CD4-positive, CD25-positive, alpha-beta regulatory T cell (primary cell): ENCODE results near the gene TFF2. TPM values are rescaled to one million over a fixed set of nuclear protein-coding genes. Genes with fewer than 3 reads are reported as not detected.

ENCODE experiments used
- ATAC-seq, 2 donors: fragments of 150-1000 bp; cut with Tn5 transposase; one replicate each; pipeline ENCODE4 v1.10.0; 2021; ENCODE audit warnings: low read depth in 2 of 2, moderate number of reproducible peaks in 2 of 2, moderate library complexity in 1 of 2
- DNase-seq, 3 donors: peaks; one replicate each; pipeline versions ENCODE4 v3.0.0 to v3.0.0-alpha.2; 2012 to 2022; ENCODE audit warnings: mixed read lengths in 1 of 3
- H3K27ac ChIP-seq: one replicate; pipeline ENCODE4 v1.7.0; 2013; ENCODE audit warnings: mild to moderate bottlenecking, low read length; ENCODE audit not compliant: insufficient read depth, poor library complexity, severe bottlenecking
- H3K27me3 ChIP-seq: one replicate; pipeline ENCODE4 v1.7.0; 2013; ENCODE audit warnings: low read length; ENCODE audit not compliant: control insufficient read depth, insufficient read depth
- H3K36me3 ChIP-seq: one replicate; pipeline ENCODE4 v1.7.0; 2013; ENCODE audit warnings: mild to moderate bottlenecking, low read length, moderate library complexity; ENCODE audit not compliant: control insufficient read depth, insufficient read depth
- H3K4me1 ChIP-seq: 2 replicates; pipeline ENCODE4 v1.7.0; 2013; ENCODE audit warnings: mild to moderate bottlenecking, low read length; ENCODE audit not compliant: insufficient read depth, control insufficient read depth, poor library complexity, severe bottlenecking
- H3K4me3 ChIP-seq: one replicate; pipeline ENCODE4 v1.7.0; 2013; ENCODE audit warnings: low read depth, mild to moderate bottlenecking, low read length, moderate library complexity
- H3K9me3 ChIP-seq, 2 experiments: 1 replicate in 1 of 2; 2 replicates in 1 of 2; pipeline ENCODE4 v1.7.0; 2013; ENCODE audit warnings: low read length in 2 of 2, mild to moderate bottlenecking in 1 of 2, moderate library complexity in 1 of 2; ENCODE audit not compliant: control insufficient read depth in 2 of 2
- H3K27ac Mint-ChIP-seq, 3 donors: one replicate each; pipeline ENCODE4 v1.8.0; 2020 to 2022; ENCODE audit warnings: mild to moderate bottlenecking in 3 of 3, mixed read lengths in 3 of 3, moderate library complexity in 2 of 3
- H3K27me3 Mint-ChIP-seq: one replicate; pipeline ENCODE4 v1.8.0; 2022; ENCODE audit warnings: mild to moderate bottlenecking, mixed read lengths
- H3K36me3 Mint-ChIP-seq: one replicate; pipeline ENCODE4 v1.8.0; 2020; ENCODE audit warnings: mixed read lengths
- H3K4me1 Mint-ChIP-seq, 4 donors: one replicate each; pipeline ENCODE4 v1.8.0; 2020 to 2022; ENCODE audit warnings: mixed read lengths in 4 of 4, mild to moderate bottlenecking in 1 of 4
- H3K4me3 Mint-ChIP-seq, 4 donors: one replicate each; pipeline ENCODE4 v1.8.0; 2020 to 2022; ENCODE audit warnings: mild to moderate bottlenecking in 4 of 4, mixed read lengths in 4 of 4, moderate library complexity in 3 of 4
- H3K9me3 Mint-ChIP-seq, 7 donors: one replicate each; pipeline ENCODE4 v1.8.0; 2020 to 2022; ENCODE audit warnings: mixed read lengths in 7 of 7, mild to moderate bottlenecking in 3 of 7, moderate library complexity in 2 of 7
- polyA plus RNA-seq, 4 donors: library from polyadenylated mRNA; unstranded; fragments of 300-500 nt; fragmentation: Illumina TruSeq; gene quantifications; one replicate each; pipeline ENCODE4 v1.2.3, GENCODE V29; 2021
- total RNA-seq: library from RNA; stranded (reverse); gene quantifications from one replicate; pipeline ENCODE4 v1.2.3, GENCODE V29; 2022

The TFF2 gene
- total and polyA plus RNA-seq, 5 donors from 2014 or later, result not detected

GRCh38 chr21:42308161-42308913, 42.5 kb downstream of the TFF2 start:
- Histone ChIP-seq H3K36me3 (no peaks in the 10 kb centered on the region), H3K4me1 (peaks cover 8% of the 10 kb centered on the region), H3K27ac (no peak overlapping the region), H3K4me3 (no peak overlapping the region), H3K9me3 (no peaks in the 10 kb centered on the region), H3K27me3 (no peaks in the 10 kb centered on the region)
- ATAC-seq, result no peak
- Mint-ChIP-seq H3K27me3 (peaks cover 10% of the 10 kb centered on the region), H3K4me3 (no peak overlapping the region), H3K4me1 (peaks cover 0 to 6% (median 2%) of the 10 kb centered on the region in 4 donors), H3K9me3 (no peaks in the 10 kb centered on the region), H3K36me3 (no peaks in the 10 kb centered on the region), H3K27ac (no peak overlapping the region)
- DNase-seq, result no peak

GRCh38 chr21:42307106-42307505, 43.7 kb downstream of the TFF2 start:
- H3K4me3 Mint-ChIP-seq, result no peak overlapping the region
- H3K4me1 ChIP-seq, result peaks cover 8% of the 10 kb centered on the region
- H3K4me3 ChIP-seq, result no peak overlapping the region
- no peaks in the 10 kb centered on the region for H3K36me3 Mint-ChIP-seq
- no peaks in the 10 kb centered on the region for H3K36me3 ChIP-seq
- no peaks in the 10 kb centered on the region for H3K27me3 ChIP-seq
- ATAC-seq (no peak), DNase-seq (no peak)
- H3K27me3 Mint-ChIP-seq, result peaks cover 10% of the 10 kb centered on the region
- H3K27ac Mint-ChIP-seq, result no peak overlapping the region
- no peak overlapping the region for H3K27ac ChIP-seq
- no peaks in the 10 kb centered on the region for H3K9me3 Mint-ChIP-seq
- H3K9me3 ChIP-seq, result no peaks in the 10 kb centered on the region
- peaks cover 0 to 6% (median 2%) of the 10 kb centered on the region in 4 donors for H3K4me1 Mint-ChIP-seq

GRCh38 chr21:42306366-42307035, 44.3 kb downstream of the TFF2 start:
- peak overlapping the region in 1 of 3 donors; percentile 32 for H3K27ac Mint-ChIP-seq
- H3K9me3 ChIP-seq, result no peaks in the 10 kb centered on the region
- H3K4me3 ChIP-seq, result no peak overlapping the region
- H3K27me3 Mint-ChIP-seq, result peaks cover 10% of the 10 kb centered on the region
- no peak for ATAC-seq
- no peak for DNase-seq
- H3K4me3 Mint-ChIP-seq, result peak overlapping the region in 1 of 4 donors; percentile 32
- no peaks in the 10 kb centered on the region for H3K36me3 ChIP-seq
- no peaks in the 10 kb centered on the region for H3K9me3 Mint-ChIP-seq
- peaks cover 8% of the 10 kb centered on the region for H3K4me1 ChIP-seq
- no peak overlapping the region for H3K27ac ChIP-seq
- no peaks in the 10 kb centered on the region for H3K27me3 ChIP-seq
- H3K36me3 Mint-ChIP-seq, result no peaks in the 10 kb centered on the region
- peaks cover 0 to 6% (median 2%) of the 10 kb centered on the region in 4 donors for H3K4me1 Mint-ChIP-seq

GRCh38 chr21:42305707-42306147, 45.1 kb downstream of the TFF2 start:
- no peaks in the 10 kb centered on the region for H3K36me3 Mint-ChIP-seq
- peaks cover 0 to 6% (median 2%) of the 10 kb centered on the region in 4 donors for H3K4me1 Mint-ChIP-seq
- DNase-seq (no peak), ATAC-seq (no peak)
- no peak overlapping the region for H3K27ac ChIP-seq
- no peak overlapping the region for H3K4me3 Mint-ChIP-seq
- H3K4me3 ChIP-seq, result no peak overlapping the region
- peaks cover 10% of the 10 kb centered on the region for H3K27me3 Mint-ChIP-seq
- H3K9me3 Mint-ChIP-seq, result no peaks in the 10 kb centered on the region
- peak overlapping the region in 1 of 3 donors; percentile 25 for H3K27ac Mint-ChIP-seq
- H3K27me3 ChIP-seq, result no peaks in the 10 kb centered on the region
- no peaks in the 10 kb centered on the region for H3K36me3 ChIP-seq
- peaks cover 8% of the 10 kb centered on the region for H3K4me1 ChIP-seq
- H3K9me3 ChIP-seq, result no peaks in the 10 kb centered on the region

GRCh38 chr21:42304556-42305454, 46.0 kb downstream of the TFF2 start:
- Histone ChIP-seq H3K27me3 (no peaks in the 10 kb centered on the region), H3K36me3 (no peaks in the 10 kb centered on the region), H3K27ac (no peak overlapping the region), H3K9me3 (no peaks in the 10 kb centered on the region), H3K4me1 (peaks cover 6% of the 10 kb centered on the region), H3K4me3 (no peak overlapping the region)
- DNase-seq (no peak), ATAC-seq (no peak)
- Mint-ChIP-seq H3K4me3 (no peak overlapping the region), H3K4me1 (peaks cover 0 to 5% (median 2%) of the 10 kb centered on the region in 4 donors), H3K9me3 (no peaks in the 10 kb centered on the region), H3K36me3 (no peaks in the 10 kb centered on the region), H3K27ac (no peak overlapping the region), H3K27me3 (peaks cover 10% of the 10 kb centered on the region)

- Histone ChIP-seq H3K4me1 (no peaks in the 10 kb centered on the region), H3K36me3 (no peaks in the 10 kb centered on the region), H3K4me3 (no peak overlapping the region), H3K27ac (no peak overlapping the region), H3K27me3 (no peaks in the 10 kb centered on the region), H3K9me3 (no peaks in the 10 kb centered on the region)
- Mint-ChIP-seq H3K9me3 (no peaks in the 10 kb centered on the region), H3K36me3 (no peaks in the 10 kb centered on the region), H3K4me1 (no peaks in the 10 kb centered on the region), H3K27ac (no peak overlapping the region), H3K4me3 (no peak overlapping the region), H3K27me3 (peaks cover 5% of the 10 kb centered on the region)
- ATAC-seq, result no peak
- no peak for DNase-seq
Observed at GRCh38 chr21:42303443-42303842, 47.4 kb downstream of the TFF2 start.

- Histone ChIP-seq H3K27ac (no peak overlapping the region), H3K27me3 (no peaks in the 10 kb centered on the region), H3K4me3 (no peak overlapping the region), H3K4me1 (no peaks in the 10 kb centered on the region), H3K36me3 (peaks cover under 1% of the 10 kb centered on the region), H3K9me3 (no peaks in the 10 kb centered on the region)
- Mint-ChIP-seq H3K27me3 (peaks cover 5% of the 10 kb centered on the region), H3K27ac (peak overlapping the region in 1 of 3 donors; percentile 38), H3K9me3 (no peaks in the 10 kb centered on the region), H3K36me3 (no peaks in the 10 kb centered on the region), H3K4me1 (no peaks in the 10 kb centered on the region), H3K4me3 (no peak overlapping the region)
- no peak for ATAC-seq
- no peak for DNase-seq
Observed at GRCh38 chr21:42302794-42303193, 48.0 kb downstream of the TFF2 start.
